Lower lobe of right lung (tissue), 2 donors: ENCODE measurements around the gene PTCHD4. TPM values are rescaled to one million over a fixed set of nuclear protein-coding genes. Genes with fewer than 3 reads are reported as not detected.

Experiments
- ATAC-seq, 2 donors: fragments of 200-7000 bp; cut with Tn5 transposase; one replicate each; pipeline ENCODE4 v1.9.1; 2020 to 2022; ENCODE audit warnings: mild to moderate bottlenecking in 2 of 2, moderate library complexity in 2 of 2
- DNase-seq: peaks from one replicate; pipeline ENCODE4 v3.0.0-alpha.2; 2020
- H3K27ac ChIP-seq: fragments of 200-600 bp; one replicate; pipeline ENCODE4 v1.8.0; 2022
- H3K27me3 ChIP-seq: fragments of 200-600 bp; one replicate; pipeline ENCODE4 v1.8.0; 2022; ENCODE audit warnings: low read depth
- H3K36me3 ChIP-seq: fragments of 200-600 bp; one replicate; pipeline ENCODE4 v1.8.0; 2022; ENCODE audit warnings: mild to moderate bottlenecking
- H3K4me1 ChIP-seq: fragments of 200-600 bp; one replicate; pipeline ENCODE4 v1.8.0; 2022
- H3K4me3 ChIP-seq: fragments of 200-600 bp; one replicate; pipeline ENCODE4 v1.8.0; 2022; ENCODE audit warnings: mild to moderate bottlenecking
- H3K9me3 ChIP-seq: fragments of 200-600 bp; one replicate; pipeline ENCODE4 v1.8.0; 2022
- intact Hi-C: fragments of 100-400 bp; cut with DNase I; formaldehyde crosslinking; loops from one replicate; pipeline ENCODE4 v1.11.0; 2022
- total RNA-seq: library from RNA; stranded (reverse); fragmentation: NEBNext Ultra II Directional; extraction: Animal tissue kit (Norgen Biotek cat#: 25700); gene quantifications from one replicate; pipeline ENCODE4 v1.2.1, GENCODE V29; 2021
- TF ChIP-seq, protein P1 (sequence below): fragments of 200-600 bp; IDR thresholded peaks from one replicate; pipeline ENCODE4 v1.8.0; 2022; ENCODE audit warnings: antibody characterized with exemption, mild to moderate bottlenecking
- donor health status: DM: no; HTN: yes; CAD: no; lungs with severe emphysema.

The PTCHD4 gene
- total RNA-seq, 1 donor from 2014 or later: 2.3 TPM

- intact Hi-C loops: no loop called here
- no peak for ATAC-seq
- TF ChIP-seq, protein P1, sequence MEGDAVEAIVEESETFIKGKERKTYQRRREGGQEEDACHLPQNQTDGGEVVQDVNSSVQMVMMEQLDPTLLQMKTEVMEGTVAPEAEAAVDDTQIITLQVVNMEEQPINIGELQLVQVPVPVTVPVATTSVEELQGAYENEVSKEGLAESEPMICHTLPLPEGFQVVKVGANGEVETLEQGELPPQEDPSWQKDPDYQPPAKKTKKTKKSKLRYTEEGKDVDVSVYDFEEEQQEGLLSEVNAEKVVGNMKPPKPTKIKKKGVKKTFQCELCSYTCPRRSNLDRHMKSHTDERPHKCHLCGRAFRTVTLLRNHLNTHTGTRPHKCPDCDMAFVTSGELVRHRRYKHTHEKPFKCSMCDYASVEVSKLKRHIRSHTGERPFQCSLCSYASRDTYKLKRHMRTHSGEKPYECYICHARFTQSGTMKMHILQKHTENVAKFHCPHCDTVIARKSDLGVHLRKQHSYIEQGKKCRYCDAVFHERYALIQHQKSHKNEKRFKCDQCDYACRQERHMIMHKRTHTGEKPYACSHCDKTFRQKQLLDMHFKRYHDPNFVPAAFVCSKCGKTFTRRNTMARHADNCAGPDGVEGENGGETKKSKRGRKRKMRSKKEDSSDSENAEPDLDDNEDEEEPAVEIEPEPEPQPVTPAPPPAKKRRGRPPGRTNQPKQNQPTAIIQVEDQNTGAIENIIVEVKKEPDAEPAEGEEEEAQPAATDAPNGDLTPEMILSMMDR: no peak
- DNase-seq: no peak
- H3K9me3 ChIP-seq: no peaks in the 10 kb centered on the region
- no peaks in the 10 kb centered on the region for H3K36me3 ChIP-seq
- H3K27me3 ChIP-seq: no peaks in the 10 kb centered on the region
- no peak overlapping the region for H3K4me3 ChIP-seq
- H3K4me1 ChIP-seq: no peaks in the 10 kb centered on the region
- no peak overlapping the region for H3K27ac ChIP-seq
Measured at GRCh38 chr6:48080227-48081009, 30.6 kb downstream of the PTCHD4 start.

- intact Hi-C loops: no loop called here
- ATAC-seq (no peak), DNase-seq (no peak)
- no peaks in the 10 kb centered on the region for H3K4me1 ChIP-seq
- TF ChIP-seq, protein P1: no peak
- no peaks in the 10 kb centered on the region for H3K9me3 ChIP-seq
- H3K27ac ChIP-seq: no peak overlapping the region
- no peaks in the 10 kb centered on the region for H3K36me3 ChIP-seq
- H3K4me3 ChIP-seq: no peak overlapping the region
- no peaks in the 10 kb centered on the region for H3K27me3 ChIP-seq
Measured at GRCh38 chr6:48078120-48078519, 32.9 kb downstream of the PTCHD4 start.

DNA sequence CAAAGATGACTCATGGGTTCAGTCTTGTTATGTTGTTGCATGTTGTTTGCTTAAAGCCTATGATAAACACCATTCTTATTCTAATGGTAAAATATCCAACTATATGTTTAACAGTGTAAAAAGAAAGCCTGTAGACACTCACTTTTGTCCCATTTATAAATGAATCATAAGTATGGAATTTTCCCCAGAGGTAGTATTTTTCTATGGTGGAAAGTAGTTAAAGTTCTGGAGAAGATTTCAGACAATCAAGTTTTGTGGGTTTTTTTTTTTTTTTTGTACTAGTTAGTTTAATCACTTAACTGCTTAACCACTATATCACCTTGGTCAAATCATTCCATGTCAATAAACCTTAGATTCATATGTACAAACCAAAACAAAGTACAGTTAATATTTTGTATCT is 35.8 kb downstream of the PTCHD4 start:
- no peaks in the 10 kb centered on the region for H3K4me1 ChIP-seq
- no peaks in the 10 kb centered on the region for H3K36me3 ChIP-seq
- intact Hi-C loops: no loop called here
- no peaks in the 10 kb centered on the region for H3K27me3 ChIP-seq
- DNase-seq (no peak), ATAC-seq (no peak)
- H3K9me3 ChIP-seq: no peaks in the 10 kb centered on the region
- H3K27ac ChIP-seq: no peak overlapping the region
- TF ChIP-seq, protein P1: no peak
- no peak overlapping the region for H3K4me3 ChIP-seq

DNA sequence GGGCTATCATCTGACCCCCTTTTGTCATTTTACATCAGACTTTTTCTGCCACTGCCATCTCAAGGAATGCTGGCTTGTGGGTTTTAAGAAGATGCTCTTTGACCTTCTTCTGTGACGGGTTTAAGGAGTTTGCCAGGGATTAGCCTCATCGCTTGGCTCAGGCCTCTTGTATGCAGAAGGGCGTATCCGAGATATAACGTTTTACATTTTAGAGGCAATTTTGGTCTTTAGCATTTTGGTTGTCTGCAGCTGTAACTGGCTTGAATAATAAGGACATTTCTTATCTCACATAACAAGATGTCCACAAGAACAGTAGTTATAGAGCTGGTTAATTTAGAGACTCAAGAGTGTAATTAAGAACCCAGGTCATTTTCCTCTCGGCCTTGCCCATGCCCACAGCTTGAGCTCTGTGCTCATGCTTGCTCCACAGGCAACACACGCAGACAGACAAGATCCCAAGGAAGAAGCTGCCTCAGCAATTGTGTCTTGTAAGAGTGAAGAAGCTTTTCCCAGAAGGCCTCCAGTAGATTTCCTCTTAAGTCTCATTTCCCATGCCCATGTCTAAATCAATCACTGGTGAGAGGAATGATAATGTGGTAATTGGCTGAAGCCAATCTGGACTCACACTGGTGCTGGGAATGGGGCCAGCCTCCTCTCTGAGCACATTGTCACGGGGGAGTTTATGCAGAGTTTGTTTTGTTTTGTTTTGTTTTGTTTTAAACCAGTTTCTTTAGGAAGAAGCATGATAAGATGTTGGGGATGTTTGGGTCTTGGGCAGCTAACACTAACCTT is 36.8 kb downstream of the PTCHD4 start:
- no peak overlapping the region for H3K27ac ChIP-seq
- DNase-seq (no peak), ATAC-seq (no peak)
- H3K4me3 ChIP-seq: no peak overlapping the region
- H3K27me3 ChIP-seq: peaks cover 2% of the 10 kb centered on the region
- no peaks in the 10 kb centered on the region for H3K9me3 ChIP-seq
- TF ChIP-seq, protein P1: no peak
- intact Hi-C loops: no loop called here
- H3K4me1 ChIP-seq: peaks cover 3% of the 10 kb centered on the region
- H3K36me3 ChIP-seq: no peaks in the 10 kb centered on the region

DNA sequence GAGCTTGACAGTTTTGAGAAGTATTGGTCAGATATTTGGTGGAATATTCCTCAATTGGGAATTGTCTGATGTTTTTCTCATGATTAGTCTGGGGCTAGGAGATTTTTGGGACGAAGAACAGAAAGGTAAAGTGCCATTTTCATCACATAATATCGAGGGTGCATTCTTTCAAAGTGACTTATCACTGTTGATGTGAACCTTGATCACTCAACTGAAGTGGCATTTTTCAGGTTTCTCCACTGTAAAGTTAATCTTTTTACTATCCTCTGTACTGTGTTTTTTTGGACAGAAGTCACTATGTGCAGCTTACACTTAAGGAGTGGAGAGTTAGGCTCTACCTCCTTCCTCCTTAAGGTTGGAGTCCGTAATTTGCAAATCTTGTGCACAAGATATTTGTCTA is 39.2 kb downstream of the PTCHD4 start:
- TF ChIP-seq, protein P1: no peak
- ATAC-seq: no peak
- Histone ChIP-seq H3K27me3 (peaks cover 21% of the 10 kb centered on the region), H3K36me3 (no peaks in the 10 kb centered on the region), H3K4me1 (peaks cover 11% of the 10 kb centered on the region), H3K9me3 (no peaks in the 10 kb centered on the region), H3K4me3 (no peak overlapping the region), H3K27ac (no peak overlapping the region)
- no peak for DNase-seq
- intact Hi-C loops: no loop called here
